Measurements from ENCODE around the gene DKK3. TPM values are rescaled to one million over a fixed set of nuclear protein-coding genes. Genes with fewer than 3 reads are reported as not detected.

Gene DKK3
- total RNA-seq = 61.9 and 77.9 TPM in 2 replicates

DNA sequence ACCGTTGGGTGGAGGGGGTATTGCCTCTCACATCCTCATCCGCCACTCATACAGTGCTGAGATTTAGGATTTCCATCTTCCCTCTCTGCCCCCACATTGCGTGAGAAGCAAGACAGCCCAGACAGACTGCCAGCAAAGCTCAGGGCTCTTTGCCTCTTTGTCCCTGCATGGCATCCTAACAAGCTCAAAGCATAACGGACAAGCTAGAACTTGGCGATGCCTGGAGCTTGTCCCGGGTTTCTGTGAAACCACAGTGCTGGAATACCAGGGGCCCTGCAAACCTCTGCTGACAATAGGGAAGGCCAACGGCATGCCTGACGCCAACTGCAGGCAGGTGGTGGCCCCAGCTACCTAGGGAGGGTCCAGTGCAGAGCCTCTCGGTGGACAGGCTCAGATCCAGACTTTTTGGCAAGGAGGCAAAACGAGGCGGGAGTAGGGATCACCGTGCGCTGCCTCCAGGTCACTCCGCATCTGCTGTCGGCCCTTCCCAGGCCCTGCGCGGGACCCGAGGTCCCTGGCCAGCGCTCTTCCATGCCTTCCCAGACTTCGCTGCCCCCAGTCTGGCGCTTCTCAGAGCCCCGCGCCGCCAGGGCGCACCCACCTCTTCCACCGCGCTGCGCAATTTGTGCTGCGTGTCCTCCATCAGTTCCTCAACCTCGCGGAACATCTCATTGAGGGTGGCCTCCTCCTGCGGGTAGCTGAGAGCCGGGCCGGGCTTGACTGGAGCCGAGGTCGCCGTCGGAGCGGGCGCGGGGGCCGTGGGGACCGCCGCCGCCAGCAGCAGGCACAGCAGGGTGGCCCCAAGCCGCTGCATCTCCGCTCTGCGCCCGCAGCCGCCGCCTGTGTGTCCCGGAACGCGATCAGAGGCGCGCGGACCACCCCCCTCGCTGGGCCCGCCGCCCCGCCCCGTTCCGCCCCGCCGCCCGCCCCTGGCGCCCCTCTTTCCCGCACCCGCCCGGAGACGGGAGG, at the start of gene DKK3:
Gene DKK3 (minus strand): TSS at position 858 of the 969 bp plus-strand sequence. CDS start 44 bp downstream, at position 814.

Other genes with a start within 250 kb of the DKK3 start
- gene USP47, start 166.7 kb downstream of the DKK3 start, total RNA-seq = 25.1 and 47.0 TPM in 2 replicates
- 179 and 294 TPM in 2 replicates for gene MICAL2, start 102.0 kb upstream of the DKK3 start, total RNA-seq